GM19328 (cell line): ENCODE results near the gene DCDC1.

Experiments
- ATAC-seq: cut with Tn5 transposase; IDR thresholded peaks from one replicate; pipeline ENCODE4 v1.9.1; 2021; ENCODE audit warnings: mild to moderate bottlenecking, moderate library complexity; ENCODE audit not compliant: unreplicated experiment

DCDC1 gene

DNA sequence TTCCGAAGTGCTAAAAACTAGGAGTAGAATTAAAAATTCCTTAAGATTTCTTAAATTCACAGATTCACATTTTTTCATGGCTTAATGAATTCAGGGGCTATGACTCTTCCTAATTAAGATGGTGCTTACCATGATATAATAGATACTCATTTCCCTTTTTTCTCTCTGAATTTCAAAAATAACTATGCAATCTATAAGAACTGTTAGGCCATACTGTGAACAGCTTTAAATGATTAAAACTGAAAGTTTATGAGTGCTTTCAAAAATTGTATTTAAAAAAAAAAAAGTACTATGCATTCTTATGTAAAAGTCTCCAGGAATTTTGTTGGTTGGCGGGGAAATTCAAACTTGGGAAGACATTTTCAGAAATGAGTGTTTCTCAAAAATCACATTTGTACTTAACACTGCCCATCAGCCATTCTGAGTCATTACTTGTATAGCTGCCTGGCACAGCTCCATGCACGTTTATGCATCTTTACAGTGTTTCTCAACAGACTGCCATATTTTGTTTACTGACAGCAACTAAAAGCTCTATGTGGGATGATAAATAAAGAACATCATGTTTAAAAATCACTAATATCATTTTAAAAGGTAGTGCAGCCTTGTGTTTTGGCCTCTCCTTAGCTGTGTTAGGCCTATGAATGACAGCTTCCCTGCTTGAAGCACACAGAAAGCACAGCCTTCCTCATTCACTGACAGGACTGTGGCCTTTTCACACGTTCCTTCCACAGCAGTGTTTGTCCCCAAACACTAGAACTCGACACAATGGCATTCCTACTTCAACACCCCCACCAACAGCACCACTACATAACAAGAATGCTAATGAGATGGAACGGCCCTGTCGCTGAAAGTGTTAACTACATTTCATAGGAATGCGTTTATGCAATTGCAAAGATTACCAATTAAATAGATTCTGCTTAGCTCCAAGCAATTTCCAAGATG lies 131.4 kb downstream of the DCDC1 start:
- ATAC-seq = no peak

DNA sequence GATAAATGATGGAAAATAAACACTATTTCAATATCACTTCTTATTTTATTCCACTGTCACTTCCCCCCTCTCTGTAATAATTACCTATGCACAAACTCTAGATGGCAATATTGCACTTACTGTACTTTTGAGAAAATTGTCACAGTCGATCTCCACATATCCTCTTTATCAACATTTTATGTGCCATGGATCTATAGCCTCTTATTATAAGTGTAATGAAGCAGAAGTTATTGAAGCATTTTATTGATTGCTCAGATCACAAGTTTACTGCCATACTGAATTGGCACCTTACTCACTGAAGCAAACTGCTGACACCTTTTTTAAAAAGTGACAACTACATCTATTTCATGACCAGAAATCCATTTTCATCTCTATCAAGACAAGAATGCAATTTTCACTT lies 133.4 kb downstream of the DCDC1 start:
- ATAC-seq = no peak

DNA sequence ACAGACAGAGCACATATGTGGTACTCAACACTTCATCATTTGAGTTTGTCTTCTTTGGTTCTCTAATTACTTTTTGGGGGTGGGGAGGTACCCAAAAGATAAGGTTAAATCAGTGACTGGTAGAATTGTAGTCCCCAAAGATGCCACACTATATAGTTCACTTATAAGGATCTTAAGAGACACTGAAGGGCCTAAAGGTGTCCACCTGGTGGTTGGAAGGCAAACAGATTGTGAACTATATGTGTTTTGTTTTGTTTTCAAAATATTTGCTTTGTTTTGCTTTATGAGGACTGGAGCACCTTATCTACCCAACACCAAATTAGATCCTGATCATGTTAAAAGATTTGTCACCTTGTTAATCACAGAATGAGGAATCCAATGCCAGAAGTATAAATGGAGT lies 136.1 kb downstream of the DCDC1 start:
- ATAC-seq = no peak

DNA sequence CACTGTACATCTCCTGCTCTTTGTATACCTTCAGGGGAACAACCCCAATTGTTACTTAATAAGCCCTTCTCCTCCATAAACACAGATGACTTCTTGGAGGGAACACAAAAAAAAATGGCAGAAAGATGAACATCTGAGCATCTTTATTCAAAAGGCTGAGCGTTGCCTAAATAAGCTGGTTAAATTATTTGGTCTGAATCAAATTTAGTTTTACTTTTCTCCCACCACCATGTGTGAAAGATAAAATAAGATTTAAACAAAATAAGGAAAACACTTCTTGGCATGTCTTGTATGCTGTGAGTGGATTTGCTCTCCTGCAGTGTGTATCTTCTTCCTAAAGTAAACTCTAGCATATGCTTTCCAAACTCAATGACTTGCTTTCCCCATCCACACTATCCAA lies 137.9 kb downstream of the DCDC1 start:
- no peak for ATAC-seq

DNA sequence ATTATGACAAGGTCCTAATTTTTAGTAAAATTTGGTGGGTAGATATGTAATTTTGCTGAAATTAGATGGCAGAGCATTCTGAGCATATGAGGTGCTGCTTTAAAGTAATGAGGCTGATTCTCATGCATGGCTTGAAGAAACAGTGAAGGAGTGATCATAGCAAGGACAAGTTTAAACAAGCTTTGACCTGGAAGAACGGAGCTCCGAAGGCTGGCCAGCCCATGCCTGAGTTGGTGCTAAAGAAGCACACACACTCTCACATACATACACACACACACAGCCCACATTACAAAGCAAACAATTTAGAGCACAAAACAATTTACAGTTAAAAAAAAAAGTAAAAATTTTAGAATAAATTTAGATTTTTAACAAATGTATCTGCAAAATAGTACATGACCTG lies 150.7 kb downstream of the DCDC1 start:
- no peak for ATAC-seq

DNA sequence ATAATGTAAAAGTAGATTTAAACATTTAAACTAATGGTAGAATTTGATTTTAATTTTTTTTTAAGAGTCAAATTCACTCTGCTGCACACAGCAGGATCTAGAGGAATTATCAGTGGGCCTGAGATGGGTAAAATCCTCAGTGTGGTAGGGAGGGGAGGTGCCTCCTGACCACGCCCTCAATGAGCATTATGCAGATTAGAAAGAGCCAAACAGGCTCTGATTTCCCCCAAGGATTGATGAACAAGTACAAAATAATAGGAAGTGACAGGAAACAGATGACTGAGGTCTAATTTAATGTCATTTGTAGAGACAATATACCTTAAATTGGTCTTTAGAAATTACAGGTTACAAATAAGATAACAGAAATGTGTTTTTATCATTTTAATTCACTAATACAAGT lies 155.2 kb downstream of the DCDC1 start:
- ATAC-seq = no peak

DNA sequence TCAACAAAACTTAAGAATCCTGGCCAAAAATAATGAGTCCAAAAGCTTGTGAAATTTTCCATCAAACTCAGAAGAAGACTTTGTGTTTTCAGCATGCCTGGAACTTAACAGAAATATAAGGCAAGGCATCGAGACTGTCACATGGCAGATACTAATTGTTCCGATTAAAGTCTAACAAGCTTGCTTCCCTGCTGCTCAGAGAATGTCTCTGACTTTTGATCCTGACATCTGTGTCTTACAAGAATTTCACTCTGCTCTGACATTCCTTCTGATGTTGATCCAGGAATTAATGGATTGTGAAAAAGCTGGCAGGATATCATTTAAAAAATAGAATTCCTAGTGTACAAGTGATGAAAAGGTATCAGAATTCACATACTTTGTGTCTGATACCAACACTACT lies 170.2 kb downstream of the DCDC1 start:
- ATAC-seq = no peak

DNA sequence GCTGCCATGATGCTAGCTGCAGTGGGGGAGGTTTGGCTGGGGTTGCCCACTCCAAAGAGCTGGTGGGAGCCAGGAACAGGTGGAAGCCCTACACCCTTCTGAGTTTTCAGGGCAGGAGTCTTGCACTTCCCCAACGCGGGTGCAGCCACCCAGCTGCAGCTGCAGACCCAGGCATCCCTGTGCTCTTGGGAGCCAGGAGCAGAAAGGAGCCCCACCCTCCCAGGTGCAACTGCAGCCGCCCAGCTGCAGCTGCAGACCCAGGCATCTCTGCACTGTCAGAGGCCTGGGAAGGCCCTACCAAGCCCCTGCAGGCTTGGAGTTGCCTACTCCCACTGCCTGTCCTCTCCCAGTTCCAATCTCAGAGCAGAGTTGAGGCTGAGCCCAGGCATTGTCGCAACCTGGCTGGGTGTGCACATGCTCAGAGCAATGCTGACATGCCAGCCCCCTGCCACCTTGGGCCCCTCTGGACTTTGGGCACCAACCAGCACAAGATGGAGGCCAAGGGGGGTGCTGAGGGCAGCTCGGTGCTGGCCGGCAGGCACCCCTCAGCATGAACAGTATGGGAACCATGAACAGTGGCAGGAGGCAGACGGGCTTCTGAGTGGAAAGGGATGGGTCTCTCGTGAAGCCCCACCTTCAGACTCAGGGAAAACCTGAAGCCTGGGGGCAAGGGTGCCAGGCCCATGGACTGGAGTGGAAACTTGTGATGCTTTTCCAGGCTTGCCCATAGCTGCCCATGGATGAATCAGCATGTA lies 195.4 kb downstream of the DCDC1 start:
- no peak for ATAC-seq

DNA sequence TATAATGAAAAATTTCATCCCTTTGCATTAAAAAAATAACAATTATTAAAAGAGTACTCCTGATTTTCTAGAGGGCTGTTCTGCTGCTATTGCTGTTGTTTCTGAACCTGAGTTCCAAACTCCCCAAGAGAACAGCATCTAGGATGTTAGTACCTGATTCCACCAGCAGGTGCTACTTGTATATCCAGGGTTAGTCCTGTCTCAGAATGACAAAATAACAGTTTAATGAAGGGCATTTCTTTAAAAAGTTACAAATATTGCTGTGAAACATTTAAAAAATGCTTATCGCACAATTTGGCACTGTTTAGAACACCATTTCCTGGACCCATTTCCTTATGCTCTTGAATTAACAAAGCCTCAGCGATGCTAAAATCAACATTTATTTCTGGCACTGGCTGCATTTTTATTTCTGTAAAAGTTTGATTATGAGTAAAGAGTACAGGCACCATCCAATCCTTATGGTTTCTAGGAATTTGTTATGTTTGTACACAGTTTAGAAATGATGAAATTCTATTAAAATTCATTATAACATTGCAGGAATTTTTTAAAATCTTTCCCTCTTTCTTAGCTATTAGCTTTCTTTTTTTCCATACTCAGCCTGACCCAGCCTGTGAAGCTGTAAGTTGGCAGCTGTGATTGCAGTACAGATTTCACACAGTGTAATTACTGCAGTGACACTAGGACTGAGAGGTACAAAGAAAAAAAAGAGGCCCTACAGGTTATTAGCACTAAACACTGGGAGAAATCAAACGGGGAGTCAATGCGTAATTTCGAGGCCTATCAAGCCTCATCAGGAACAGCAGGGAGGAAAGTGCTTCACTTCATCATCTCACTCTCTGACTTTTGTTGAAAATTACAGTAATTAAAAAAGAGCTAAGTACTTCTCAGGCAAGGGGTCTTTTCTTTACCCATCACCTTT lies 208.8 kb downstream of the DCDC1 start:
- no peak for ATAC-seq

DNA sequence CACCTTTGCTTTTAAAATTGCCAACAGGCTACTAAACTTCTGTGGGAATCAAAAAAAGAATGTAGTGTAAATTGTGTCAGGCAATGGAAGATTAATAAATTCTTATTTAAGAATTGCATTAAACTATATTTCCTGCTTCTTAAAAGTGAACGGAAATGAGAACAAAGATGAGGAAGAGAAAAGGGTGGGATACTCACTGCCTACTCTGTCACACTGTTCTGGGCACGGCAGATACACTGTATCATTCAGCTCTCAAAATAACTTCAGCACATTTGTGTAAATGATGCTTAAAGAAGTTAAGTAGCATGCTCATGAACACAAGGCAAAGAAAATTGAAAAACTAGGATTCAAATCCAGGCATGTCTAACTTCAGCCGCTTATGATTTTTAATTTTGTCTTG lies 218.7 kb downstream of the DCDC1 start:
- ATAC-seq = no peak

DNA sequence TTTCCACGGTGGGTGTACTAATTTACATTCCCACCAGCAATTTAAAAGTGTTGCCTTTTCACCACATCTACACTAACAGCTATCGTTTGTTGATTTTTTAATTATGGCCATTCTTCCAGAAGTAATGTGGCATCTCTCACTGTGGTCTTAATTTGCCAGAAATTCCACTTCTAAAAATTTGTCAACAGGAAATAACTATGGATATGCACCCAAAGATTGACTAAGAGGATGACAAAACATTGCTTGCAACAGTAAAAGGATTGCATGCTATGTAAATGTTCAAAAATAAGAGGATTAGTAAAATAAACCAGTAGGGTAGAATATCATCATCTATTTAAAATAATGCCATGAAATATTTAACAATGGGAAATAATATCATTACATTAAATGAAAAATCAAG lies 219.5 kb downstream of the DCDC1 start:
- no peak for ATAC-seq

DNA sequence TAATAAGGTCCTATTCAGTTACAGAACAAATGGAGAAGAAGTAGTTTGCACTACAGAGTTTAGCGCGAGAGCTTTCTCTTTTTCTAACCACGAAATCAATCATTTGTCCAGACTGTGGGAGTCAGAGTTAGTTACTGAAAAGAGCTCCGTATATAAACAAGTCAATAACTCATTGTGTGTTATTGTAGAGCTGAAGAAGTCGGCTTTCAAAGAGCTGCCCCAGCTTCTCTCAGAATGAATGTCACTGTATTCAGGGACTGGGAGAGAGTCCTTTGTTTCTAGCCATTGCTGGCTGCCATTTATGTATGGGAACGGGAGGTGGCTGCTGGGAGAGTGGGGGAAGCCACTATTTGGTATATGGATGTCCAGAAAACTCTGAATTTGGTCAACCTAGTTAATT lies 227.8 kb downstream of the DCDC1 start:
- ATAC-seq = no peak

DNA sequence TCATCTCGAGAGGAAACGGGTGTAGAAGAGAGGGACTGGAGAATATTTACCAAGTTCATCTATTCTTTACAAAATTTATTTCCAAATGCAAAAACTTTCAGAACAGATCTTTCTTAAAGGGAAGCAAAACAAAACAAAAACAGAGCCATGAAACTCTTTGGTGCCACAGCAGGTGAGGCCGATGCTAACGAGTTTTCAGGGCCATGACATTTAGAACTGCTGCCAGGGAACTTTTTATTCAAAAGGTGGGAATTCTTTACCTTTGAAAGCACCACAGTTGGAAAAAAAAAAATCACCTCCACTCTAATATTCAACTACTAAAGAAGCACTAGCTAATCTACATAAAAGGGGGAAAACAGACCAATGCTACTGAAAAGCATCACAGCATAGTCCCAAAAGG lies 230.1 kb downstream of the DCDC1 start:
- ATAC-seq = no peak

DNA sequence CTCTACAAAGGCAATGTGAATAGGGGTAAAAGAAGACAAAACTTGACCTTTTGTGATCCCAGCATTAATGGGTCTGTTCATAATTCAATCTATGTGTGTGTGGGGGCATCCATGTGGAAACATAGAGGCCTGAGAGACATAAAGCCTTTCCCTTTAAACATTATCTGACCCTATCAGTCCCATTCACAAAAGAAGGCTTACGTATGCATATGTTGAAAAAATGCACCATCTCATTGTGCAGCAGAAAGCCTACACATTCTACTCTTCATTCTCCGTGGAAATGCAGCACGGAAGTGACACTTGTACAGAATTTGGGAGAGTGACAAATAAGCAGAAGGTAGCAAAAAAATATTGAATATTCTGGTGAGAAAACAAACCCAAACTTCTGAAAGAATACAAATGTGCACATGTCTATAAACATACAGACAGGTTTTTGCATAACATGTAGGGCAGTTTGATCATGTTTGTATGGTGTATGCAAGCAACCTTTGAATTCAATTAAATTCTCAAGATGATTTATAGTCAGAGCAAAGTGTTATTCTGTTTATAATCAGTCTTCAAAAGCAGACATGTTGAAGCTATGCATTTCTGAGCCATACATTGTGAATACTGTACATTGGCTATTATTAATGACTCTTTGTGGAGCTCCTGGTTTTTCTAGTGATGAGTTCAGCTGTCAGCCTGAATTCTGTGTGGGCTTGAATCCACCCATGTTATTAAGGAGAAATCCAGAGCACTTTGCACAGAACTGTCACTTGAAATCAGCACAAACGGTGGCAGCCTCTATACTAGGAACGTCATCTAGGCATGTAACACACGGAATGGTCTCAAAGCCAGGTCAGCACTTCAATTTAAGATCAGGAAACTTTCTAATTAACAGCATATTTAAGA lies 236.8 kb downstream of the DCDC1 start:
- no peak for ATAC-seq

DNA sequence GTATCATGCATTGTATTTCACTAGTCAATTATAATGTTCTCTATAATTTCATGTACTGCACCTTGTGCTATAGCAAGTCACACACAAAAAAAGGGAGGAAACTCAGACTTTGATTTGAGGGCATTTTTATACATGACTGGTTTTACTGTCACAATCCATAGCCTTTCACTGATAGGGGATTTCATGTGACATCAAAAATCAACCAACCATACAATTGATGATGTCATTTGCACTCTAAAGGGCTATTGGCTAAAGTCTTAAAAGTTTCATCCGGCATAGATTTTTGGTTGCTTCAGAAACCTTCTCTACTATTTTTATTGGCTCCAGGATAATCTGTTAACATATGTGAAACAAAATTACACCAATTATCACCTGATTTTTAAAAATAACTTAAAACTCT lies 237.8 kb downstream of the DCDC1 start:
- no peak for ATAC-seq

DNA sequence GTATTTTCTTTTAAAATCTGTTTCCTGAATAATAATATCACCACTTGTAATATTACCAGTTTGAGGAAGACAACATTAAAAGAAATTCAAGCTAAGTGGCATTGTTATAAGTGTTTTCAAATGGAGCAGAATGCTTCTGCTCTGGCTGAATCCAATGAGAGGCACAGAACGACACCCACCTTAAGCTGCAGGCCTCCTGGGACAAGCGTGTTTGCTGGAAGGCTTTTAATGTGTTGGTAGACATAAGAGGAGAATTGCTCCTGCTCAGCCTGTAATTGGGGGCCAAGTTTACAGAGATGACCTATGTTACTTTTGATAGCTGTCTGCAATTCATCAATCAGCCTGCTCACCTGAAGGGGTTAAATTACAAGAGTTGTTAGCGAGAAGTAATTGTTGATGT lies 242.2 kb downstream of the DCDC1 start:
- ATAC-seq = no peak

DNA sequence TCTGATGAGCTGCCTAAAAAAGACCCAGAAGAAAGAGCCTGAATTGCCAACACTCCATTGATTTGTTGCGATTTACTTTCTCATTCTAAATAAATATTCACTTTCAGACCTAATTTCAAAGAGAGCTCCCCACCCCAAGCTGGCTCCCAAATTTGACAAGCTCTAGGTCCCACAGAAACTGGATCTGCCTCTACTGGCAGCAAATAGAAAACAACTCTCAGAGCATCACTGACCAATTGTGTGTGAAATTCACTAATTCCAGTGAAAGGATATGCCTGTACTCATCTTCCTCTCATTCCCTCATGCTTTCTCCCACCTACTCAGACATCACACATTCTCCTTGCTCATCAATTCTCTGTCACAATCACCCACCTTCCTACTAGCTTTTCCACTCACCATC lies 249.1 kb downstream of the DCDC1 start:
- ATAC-seq = no peak

DNA sequence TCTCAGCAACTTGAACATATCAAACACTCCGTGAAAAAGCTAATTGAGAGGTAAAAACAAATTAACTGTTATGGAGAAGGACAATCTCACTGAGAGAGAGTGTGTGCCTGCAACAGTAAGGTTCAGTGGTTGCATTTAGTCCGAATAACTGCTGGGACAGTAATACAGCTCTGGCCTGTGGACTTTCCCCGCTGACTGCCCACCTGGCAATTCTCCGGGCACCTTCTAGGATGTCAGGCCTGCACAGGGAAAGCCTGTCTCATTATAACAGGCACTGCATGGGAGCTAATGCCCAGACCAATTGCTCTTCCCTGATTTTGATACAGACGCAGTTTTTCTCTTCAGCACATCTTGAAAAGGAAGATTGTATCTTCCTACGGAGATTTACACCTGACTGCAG lies 251.0 kb downstream of the DCDC1 start:
- no peak for ATAC-seq

DNA sequence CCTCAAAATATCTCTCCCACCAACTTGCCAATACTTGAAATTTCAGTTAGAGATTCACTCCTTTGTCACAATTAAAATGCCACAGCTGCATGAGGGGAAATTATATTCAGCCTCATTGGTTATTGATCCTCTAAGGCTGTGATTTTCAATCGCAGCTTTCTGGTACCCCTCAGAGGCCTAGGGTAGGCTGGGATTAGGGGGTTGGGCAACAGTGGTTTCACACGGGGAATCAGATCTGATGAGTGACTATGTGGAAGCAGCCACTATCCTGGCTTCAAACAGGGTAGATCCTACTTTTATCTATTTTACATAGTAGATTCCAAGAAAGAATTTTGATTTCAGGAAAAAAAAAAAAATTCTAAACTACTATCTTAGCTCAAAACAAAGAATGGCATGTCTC lies 252.5 kb downstream of the DCDC1 start:
- no peak for ATAC-seq

DNA sequence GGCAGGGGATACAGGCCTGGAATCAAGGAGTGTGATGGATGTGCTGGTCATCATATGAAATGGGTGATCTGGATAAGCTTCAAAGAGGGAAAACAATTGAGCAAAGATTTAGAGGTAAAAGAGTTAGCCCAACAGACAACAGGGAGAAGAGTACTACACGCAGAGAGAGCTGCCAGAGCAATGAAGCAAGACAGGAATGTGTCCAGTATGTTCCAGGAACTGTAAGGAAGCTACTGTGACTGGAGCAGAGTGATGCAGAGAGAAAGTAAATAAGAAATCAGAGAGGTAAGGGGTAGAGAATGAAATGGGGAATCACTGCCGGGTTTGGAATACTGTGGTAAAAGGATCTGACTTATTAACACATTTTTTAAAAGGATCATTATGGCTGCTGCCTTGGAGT lies 255.1 kb downstream of the DCDC1 start:
- ATAC-seq = no peak
